Activated naive CD8-positive, alpha-beta T cell (primary cell): ENCODE data around the gene TNIK.

Experiments
- H3K27ac Mint-ChIP-seq: one replicate; pipeline ENCODE4 v1.8.0; 2021; ENCODE audit warnings: mixed read lengths
- H3K27me3 Mint-ChIP-seq: one replicate; pipeline ENCODE4 v1.8.0; 2021; ENCODE audit warnings: mixed read lengths
- H3K36me3 Mint-ChIP-seq: one replicate; pipeline ENCODE4 v1.8.0; 2021; ENCODE audit warnings: mixed read lengths
- H3K4me1 Mint-ChIP-seq: one replicate; pipeline ENCODE4 v1.8.0; 2021; ENCODE audit warnings: low read depth, mixed read lengths
- H3K4me3 Mint-ChIP-seq: one replicate; pipeline ENCODE4 v1.8.0; 2021; ENCODE audit warnings: mild to moderate bottlenecking, mixed read lengths
- H3K9me3 Mint-ChIP-seq: one replicate; pipeline ENCODE4 v1.8.0; 2021; ENCODE audit warnings: low read depth, mixed read lengths

The TNIK gene

DNA sequence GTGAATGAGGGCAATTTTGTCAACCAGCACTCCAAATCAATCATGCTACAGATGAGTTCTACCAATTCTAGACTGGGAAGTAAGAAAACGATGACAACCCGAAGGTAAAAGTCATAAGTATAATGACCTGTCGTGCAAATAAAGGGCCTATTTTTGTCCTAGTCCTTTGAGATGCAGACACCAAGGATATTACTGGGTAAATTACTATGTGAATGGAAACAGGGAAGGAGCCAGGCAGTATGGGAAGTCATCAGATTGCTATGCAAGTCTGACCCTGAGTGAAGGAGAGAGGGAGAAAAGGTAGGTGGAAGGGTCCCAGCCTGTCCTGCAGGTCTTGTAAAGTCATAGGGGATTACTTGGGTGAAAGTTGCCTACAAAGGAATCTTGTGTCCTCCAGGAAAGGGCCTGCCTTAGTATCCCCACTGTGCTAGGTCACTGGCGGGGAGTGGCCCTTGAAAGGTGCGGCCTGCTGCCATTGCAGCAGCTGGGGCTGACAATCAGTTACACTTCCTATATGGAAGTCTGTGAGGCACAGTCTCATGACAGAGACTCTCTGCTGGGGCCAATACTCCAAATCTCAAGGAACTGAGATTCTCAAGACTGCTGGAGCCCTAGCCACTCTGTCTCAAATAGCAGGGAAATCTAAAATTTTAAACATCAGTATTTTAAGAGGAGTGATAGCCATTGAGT lies 283.8 kb downstream of the TNIK start:
- Mint-ChIP-seq H3K27ac (no peak overlapping the region), H3K9me3 (no peaks in the 10 kb centered on the region), H3K36me3 (peaks cover 24% of the 10 kb centered on the region), H3K4me3 (no peak overlapping the region), H3K27me3 (no peaks in the 10 kb centered on the region), H3K4me1 (peaks cover 13% of the 10 kb centered on the region)

- H3K27ac Mint-ChIP-seq = no peak overlapping the region
- H3K4me1 Mint-ChIP-seq = peaks cover 11% of the 10 kb centered on the region
- peaks cover 20% of the 10 kb centered on the region for H3K36me3 Mint-ChIP-seq
- no peaks in the 10 kb centered on the region for H3K9me3 Mint-ChIP-seq
- no peaks in the 10 kb centered on the region for H3K27me3 Mint-ChIP-seq
- no peak overlapping the region for H3K4me3 Mint-ChIP-seq
These were observed 284.4 kb downstream of the TNIK start for GRCh38 chr3:171175741-171176234.

DNA sequence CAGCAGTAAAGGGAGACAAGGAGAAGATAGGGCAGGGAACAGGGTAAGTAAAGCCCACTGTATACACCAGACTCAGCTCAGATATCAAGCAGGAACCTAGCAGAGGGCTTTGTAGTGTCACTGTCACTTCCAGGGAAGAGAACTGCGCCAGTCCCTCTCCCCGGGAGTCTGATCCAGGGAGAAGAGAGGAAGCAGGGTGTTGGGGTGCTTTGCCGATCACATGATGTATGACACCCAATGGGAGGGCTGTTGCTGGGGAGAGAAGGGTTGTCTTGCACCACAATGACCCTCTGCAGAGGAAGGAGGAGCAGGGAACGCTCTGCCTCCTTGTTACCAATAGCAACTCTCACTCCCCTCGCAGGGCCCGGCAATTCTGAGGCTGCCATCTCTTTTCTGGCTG lies 286.5 kb downstream of the TNIK start:
- Mint-ChIP-seq H3K4me3 (no peak overlapping the region), H3K4me1 (peaks cover 6% of the 10 kb centered on the region), H3K36me3 (peaks cover 20% of the 10 kb centered on the region), H3K9me3 (no peaks in the 10 kb centered on the region), H3K27ac (no peak overlapping the region), H3K27me3 (no peaks in the 10 kb centered on the region)

DNA sequence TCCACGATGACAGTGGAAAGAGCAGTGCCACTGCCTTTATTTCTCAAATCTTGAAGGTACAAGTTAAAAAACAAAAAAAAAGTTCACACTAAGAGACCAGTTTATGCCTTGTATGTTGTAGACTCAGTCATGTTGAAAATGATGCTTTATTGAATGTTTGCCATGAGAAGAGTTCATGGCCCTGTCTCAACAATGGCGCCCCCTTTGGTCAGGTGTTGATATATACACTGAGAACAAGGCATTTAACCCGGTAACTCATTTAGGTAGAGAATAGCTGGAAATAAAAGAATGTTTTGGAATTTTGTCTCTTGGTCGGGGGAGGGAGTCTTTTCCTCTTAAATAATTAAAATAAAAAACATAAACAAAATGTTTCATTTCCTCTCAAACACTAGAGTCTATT lies 288.1 kb downstream of the TNIK start:
- H3K36me3 Mint-ChIP-seq = peaks cover 19% of the 10 kb centered on the region
- H3K4me1 Mint-ChIP-seq = peaks cover 2% of the 10 kb centered on the region
- H3K27ac Mint-ChIP-seq = no peak overlapping the region
- no peak overlapping the region for H3K4me3 Mint-ChIP-seq
- H3K27me3 Mint-ChIP-seq = no peaks in the 10 kb centered on the region
- H3K9me3 Mint-ChIP-seq = no peaks in the 10 kb centered on the region

GRCh38 chr3:171169866-171170265 lies 290.3 kb downstream of the TNIK start:
- Mint-ChIP-seq H3K27ac (no peak overlapping the region), H3K4me1 (peaks cover 16% of the 10 kb centered on the region), H3K4me3 (no peak overlapping the region), H3K9me3 (no peaks in the 10 kb centered on the region), H3K36me3 (peaks cover 20% of the 10 kb centered on the region), H3K27me3 (no peaks in the 10 kb centered on the region)

DNA sequence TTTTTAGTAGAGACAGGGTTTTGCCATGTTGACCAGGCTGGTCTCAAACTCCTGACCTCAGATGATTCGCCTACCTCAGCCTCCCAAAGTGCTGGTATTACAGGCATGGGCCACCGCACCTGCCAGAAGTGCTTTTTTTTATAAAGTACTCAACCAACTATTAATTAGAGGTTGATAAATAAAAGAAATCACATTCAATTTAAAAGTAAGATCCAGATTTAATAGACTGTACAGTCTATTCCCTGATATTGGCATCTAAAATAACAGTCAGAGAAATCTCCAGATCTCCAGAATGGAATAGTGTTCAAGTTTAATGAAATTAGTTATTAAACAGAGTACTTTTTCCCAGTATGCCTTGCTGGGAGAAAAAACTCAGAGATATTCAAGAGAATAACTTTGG lies 290.8 kb downstream of the TNIK start:
- H3K9me3 Mint-ChIP-seq = no peaks in the 10 kb centered on the region

DNA sequence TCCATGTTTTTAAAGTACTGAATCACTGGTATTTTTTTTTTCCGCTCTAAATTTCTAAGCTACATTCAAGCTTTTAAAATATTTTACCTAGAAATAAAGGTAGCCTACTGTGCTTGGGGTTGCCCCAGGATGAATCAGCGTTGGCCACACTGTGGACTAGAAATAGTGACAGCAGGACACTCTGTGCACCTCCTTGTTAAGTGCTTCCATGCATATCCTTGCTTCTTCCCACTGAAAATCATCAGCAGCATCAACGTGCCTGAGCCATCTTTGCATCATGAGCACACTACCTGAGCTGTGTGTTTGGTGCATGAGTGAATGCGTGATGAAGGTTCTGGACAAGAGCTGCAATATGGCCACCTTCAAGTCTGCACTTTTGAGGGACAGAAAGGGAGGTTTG lies 291.7 kb downstream of the TNIK start:
- peak overlapping the region; percentile 22 for H3K27ac Mint-ChIP-seq
- peaks cover 29% of the 10 kb centered on the region for H3K36me3 Mint-ChIP-seq

More for the DNA sequence above, 290.8 kb downstream of the TNIK start:
- Mint-ChIP-seq H3K27ac (no peak overlapping the region), H3K4me3 (no peak overlapping the region), H3K27me3 (no peaks in the 10 kb centered on the region), H3K36me3 (peaks cover 20% of the 10 kb centered on the region), H3K4me1 (peaks cover 16% of the 10 kb centered on the region)

DNA sequence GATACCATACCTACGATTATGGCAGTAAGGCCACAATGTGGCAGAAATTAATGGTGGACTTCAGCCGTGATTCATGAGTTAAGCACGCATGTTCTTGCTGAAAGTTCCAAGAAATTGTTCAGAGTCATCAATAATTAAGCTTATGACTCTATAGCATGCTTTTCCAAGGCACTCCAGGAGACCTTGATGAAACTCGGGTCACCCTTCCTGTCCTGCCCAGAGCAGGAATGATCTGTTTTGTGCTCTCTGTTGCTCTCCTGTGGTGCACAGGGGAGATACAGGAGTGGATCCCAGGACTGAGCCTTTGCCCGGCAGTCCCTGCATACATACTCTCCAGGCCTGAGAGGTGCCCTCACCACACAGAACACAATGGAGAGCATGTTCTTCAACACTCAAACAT lies 292.1 kb downstream of the TNIK start:
- Mint-ChIP-seq H3K27me3 (no peaks in the 10 kb centered on the region), H3K9me3 (peaks cover 2% of the 10 kb centered on the region), H3K27ac (no peak overlapping the region), H3K4me3 (no peak overlapping the region), H3K36me3 (peaks cover 31% of the 10 kb centered on the region), H3K4me1 (peaks cover 16% of the 10 kb centered on the region)

More for the DNA sequence above, 291.7 kb downstream of the TNIK start:
- Mint-ChIP-seq H3K27me3 (no peaks in the 10 kb centered on the region), H3K4me1 (peaks cover 16% of the 10 kb centered on the region), H3K4me3 (no peak overlapping the region), H3K9me3 (no peaks in the 10 kb centered on the region)

- Mint-ChIP-seq H3K9me3 (peaks cover 5% of the 10 kb centered on the region), H3K36me3 (peaks cover 38% of the 10 kb centered on the region)
These were observed 294.2 kb downstream of the TNIK start for GRCh38 chr3:171165983-171166382.

DNA sequence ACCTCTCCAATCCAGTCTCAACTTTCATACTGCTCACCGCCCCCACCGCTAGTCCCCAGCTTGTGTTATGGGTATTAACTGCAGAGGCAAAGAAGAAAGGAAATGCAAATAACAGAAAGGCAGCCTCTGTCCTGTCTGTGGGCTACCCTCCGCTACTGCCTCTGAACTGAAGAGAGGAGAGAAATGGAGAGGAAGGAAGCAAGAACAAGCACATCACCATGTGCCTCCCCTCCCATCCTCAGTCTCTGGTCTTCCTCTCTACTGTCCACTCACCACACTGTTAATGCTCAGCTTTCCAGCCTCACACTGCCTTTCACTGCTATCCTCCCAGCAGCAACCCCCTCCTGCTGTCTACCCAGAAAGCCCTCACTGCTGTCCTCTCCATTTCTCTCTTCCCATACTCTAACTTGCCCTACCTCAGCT lies 294.7 kb downstream of the TNIK start:
- Mint-ChIP-seq H3K27me3 (no peaks in the 10 kb centered on the region), H3K4me1 (peaks cover 16% of the 10 kb centered on the region), H3K4me3 (peak overlapping the region; percentile 46), H3K9me3 (peaks cover 5% of the 10 kb centered on the region), H3K27ac (peak overlapping the region; percentile 92), H3K36me3 (peaks cover 42% of the 10 kb centered on the region)

More at GRCh38 chr3:171165983-171166382, 294.2 kb downstream of the TNIK start:
- peaks cover 16% of the 10 kb centered on the region for H3K4me1 Mint-ChIP-seq
- peak overlapping the region; percentile 46 for H3K4me3 Mint-ChIP-seq
- no peaks in the 10 kb centered on the region for H3K27me3 Mint-ChIP-seq
- H3K27ac Mint-ChIP-seq = peak overlapping the region; percentile 92

DNA sequence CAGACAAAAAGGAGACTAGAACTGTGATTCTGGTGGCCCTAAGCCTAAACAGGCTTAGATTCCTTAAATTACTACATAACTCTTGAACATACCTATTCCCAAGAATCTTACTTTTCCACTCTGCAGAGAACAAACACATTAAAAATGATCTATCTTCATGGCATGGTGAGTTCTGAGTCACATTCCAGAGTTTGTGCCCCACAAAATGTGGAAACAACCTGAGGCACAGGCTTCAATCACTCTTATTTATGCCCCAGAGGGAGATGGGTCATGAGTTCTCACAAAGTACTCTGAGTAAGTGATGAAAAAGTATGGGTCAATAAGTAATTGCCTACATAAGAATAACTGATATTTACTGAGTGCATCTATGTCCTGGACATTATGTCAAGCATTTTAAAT lies 296.1 kb downstream of the TNIK start:
- peaks cover 5% of the 10 kb centered on the region for H3K9me3 Mint-ChIP-seq
- H3K4me3 Mint-ChIP-seq = no peak overlapping the region
- no peak overlapping the region for H3K27ac Mint-ChIP-seq
- peaks cover 16% of the 10 kb centered on the region for H3K4me1 Mint-ChIP-seq
- peaks cover 53% of the 10 kb centered on the region for H3K36me3 Mint-ChIP-seq
- H3K27me3 Mint-ChIP-seq = no peaks in the 10 kb centered on the region

GRCh38 chr3:171163101-171164066 lies 296.8 kb downstream of the TNIK start:
- H3K27ac Mint-ChIP-seq = no peak overlapping the region
- H3K36me3 Mint-ChIP-seq = peaks cover 59% of the 10 kb centered on the region
- H3K27me3 Mint-ChIP-seq = no peaks in the 10 kb centered on the region
- peaks cover 16% of the 10 kb centered on the region for H3K4me1 Mint-ChIP-seq
- no peak overlapping the region for H3K4me3 Mint-ChIP-seq
- H3K9me3 Mint-ChIP-seq = peaks cover 5% of the 10 kb centered on the region

GRCh38 chr3:171160325-171160724 lies 299.9 kb downstream of the TNIK start:
- Mint-ChIP-seq H3K9me3 (peaks cover 5% of the 10 kb centered on the region), H3K27me3 (no peaks in the 10 kb centered on the region), H3K4me1 (peaks cover under 1% of the 10 kb centered on the region), H3K4me3 (no peak overlapping the region), H3K27ac (no peak overlapping the region), H3K36me3 (peaks cover 50% of the 10 kb centered on the region)

DNA sequence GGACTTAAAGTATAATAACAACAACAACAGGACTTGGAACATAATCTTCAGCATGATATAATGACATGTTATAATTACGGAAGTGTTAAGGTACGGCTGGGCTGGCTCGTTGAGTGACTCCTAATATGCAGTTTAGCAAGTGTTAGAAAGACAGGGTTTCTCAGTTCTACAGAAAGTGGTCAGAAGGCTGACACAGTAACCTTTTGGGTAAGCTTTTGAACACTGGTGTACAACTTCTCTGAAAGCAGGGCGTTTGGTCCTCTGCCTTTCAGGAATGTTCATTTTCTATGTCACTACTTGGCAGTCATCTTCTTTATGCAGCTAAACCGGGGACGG lies 300.4 kb downstream of the TNIK start:
- Mint-ChIP-seq H3K4me3 (no peak overlapping the region), H3K27ac (no peak overlapping the region), H3K4me1 (no peaks in the 10 kb centered on the region), H3K9me3 (peaks cover 5% of the 10 kb centered on the region), H3K27me3 (no peaks in the 10 kb centered on the region), H3K36me3 (peaks cover 49% of the 10 kb centered on the region)
